Coronary artery (tissue), 2 donors: Measurements from ENCODE around the gene LUC7L.

Experiments used
- DNase-seq: peaks from one replicate; pipeline ENCODE4 v3.0.0-alpha.2; 2017; ENCODE audit warnings: low spot score
- H3K27ac ChIP-seq, 2 donors: fragments of 200-600 bp; sonication (generic); one replicate each; pipeline ENCODE4 v1.5.1; 2016 to 2019
- H3K4me3 ChIP-seq: fragments of 200-600 bp; sonication (generic); 2 replicates; pipeline ENCODE4 v1.5.1; 2016; ENCODE audit warnings: mild to moderate bottlenecking, moderate library complexity
- CTCF ChIP-seq: fragments of 200-600 bp; sonication (generic); IDR thresholded peaks from one replicate; pipeline ENCODE4 v1.5.1; 2019; ENCODE audit warnings: antibody characterized with exemption

Gene LUC7L

GRCh38 chr16:253833-254232 is 24.6 kb upstream of the LUC7L start:
- Histone ChIP-seq H3K4me3 (no peak overlapping the region), H3K27ac (no peak overlapping the region)
- no peak for TF ChIP-seq CTCF
- no peak for DNase-seq

GRCh38 chr16:252366-253337 is 23.4 kb upstream of the LUC7L start:
- TF ChIP-seq CTCF = no peak
- Histone ChIP-seq H3K27ac (peak overlapping the region in 1 of 2 donors; percentile 22), H3K4me3 (no peak overlapping the region)
- DNase-seq = no peak

- TF ChIP-seq CTCF = no peak
- Histone ChIP-seq H3K27ac (no peak overlapping the region), H3K4me3 (no peak overlapping the region)
- no peak for DNase-seq
Observed at GRCh38 chr16:249431-249830, 20.2 kb upstream of the LUC7L start.

GRCh38 chr16:247027-247426 is 17.8 kb upstream of the LUC7L start:
- DNase-seq = no peak
- no peak overlapping the region for H3K4me3 ChIP-seq
- H3K27ac ChIP-seq = no peak overlapping the region
- no peak for TF ChIP-seq CTCF

GRCh38 chr16:245105-245504 is 15.9 kb upstream of the LUC7L start:
- H3K4me3 ChIP-seq = no peak overlapping the region
- H3K27ac ChIP-seq = no peak overlapping the region
- no peak for DNase-seq
- no peak for TF ChIP-seq CTCF

GRCh38 chr16:243348-243747 is 14.1 kb upstream of the LUC7L start:
- Histone ChIP-seq H3K4me3 (no peak overlapping the region), H3K27ac (no peak overlapping the region)
- no peak for DNase-seq
- no peak for TF ChIP-seq CTCF

GRCh38 chr16:242281-242680 is 13.0 kb upstream of the LUC7L start:
- TF ChIP-seq CTCF = no peak
- no peak for DNase-seq
- peak overlapping the region in 1 of 2 donors; percentile 32 for H3K27ac ChIP-seq

More at GRCh38 chr16:242281-242680, 13.0 kb upstream of the LUC7L start:
- no peak overlapping the region for H3K4me3 ChIP-seq
